Measurements from ENCODE around the gene SPATA3. TPM values are rescaled to one million over a fixed set of nuclear protein-coding genes. Genes with fewer than 3 reads are reported as not detected.

SPATA3 gene
- total RNA-seq, 1 donor from 2014 or later, result not detected

DNA sequence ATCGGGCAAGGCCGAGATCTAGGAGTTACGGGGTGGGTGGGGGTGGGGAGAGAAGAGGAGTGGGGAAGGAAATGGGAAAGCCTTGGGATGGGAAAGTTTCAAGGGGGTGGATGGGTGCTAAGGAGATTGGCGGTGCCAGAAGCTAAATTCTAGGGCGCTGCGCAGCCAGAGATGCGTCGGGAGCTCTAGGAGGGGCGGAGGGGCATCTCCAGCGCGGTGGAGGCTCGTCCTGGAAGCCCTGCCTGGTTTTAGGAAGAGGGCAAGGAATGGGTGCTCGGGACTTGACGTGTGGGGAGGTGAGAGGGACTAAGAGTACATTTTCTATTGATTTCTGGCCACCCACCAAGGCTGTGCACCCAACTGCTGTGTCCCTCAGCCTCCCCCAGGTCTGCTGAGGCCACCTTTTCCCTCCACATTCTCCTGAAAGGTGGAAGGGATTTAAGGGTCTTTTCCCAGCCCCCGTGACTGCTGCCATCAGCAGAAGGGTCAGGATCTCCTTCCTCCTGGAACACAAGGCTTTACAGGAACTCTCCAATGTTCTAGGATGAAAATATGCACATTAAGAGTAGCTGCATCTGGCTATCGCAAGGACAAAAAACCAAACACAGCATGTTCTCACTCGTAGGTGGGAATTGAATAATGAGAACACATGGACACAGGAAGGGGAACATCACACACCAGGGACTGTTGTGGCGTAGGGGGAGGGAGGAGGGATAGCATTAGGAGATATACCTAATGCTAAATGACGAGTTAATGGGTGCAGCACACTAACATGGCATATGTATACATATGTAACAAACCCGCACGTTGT is 42.8 kb downstream of the SPATA3 start:
- Histone ChIP-seq H3K27ac (no peak overlapping the region), H3K9me3 (no peaks in the 10 kb centered on the region), H3K4me3 (peak overlapping the region in 1 of 2 donors; percentile 31), H3K4me1 (no peaks in the 10 kb centered on the region), H3K36me3 (no peaks in the 10 kb centered on the region), H3K27me3 (no peaks in the 10 kb centered on the region)
- TF ChIP-seq, protein P1, sequence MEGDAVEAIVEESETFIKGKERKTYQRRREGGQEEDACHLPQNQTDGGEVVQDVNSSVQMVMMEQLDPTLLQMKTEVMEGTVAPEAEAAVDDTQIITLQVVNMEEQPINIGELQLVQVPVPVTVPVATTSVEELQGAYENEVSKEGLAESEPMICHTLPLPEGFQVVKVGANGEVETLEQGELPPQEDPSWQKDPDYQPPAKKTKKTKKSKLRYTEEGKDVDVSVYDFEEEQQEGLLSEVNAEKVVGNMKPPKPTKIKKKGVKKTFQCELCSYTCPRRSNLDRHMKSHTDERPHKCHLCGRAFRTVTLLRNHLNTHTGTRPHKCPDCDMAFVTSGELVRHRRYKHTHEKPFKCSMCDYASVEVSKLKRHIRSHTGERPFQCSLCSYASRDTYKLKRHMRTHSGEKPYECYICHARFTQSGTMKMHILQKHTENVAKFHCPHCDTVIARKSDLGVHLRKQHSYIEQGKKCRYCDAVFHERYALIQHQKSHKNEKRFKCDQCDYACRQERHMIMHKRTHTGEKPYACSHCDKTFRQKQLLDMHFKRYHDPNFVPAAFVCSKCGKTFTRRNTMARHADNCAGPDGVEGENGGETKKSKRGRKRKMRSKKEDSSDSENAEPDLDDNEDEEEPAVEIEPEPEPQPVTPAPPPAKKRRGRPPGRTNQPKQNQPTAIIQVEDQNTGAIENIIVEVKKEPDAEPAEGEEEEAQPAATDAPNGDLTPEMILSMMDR (IDR thresholded peaks at IDR 0.05), result no peak
- TF ChIP-seq POLR2AphosphoS5 (IDR thresholded peaks at IDR 0.05; ENCODE audit: insufficient read depth in 1 of 2, low read depth in 1 of 2), result no peak
- no peak for TF ChIP-seq POLR2A (IDR thresholded peaks at IDR 0.05)
- DNase-seq (ENCODE audit: extremely low spot score in 2 of 2), result no peak
- intact Hi-C loops (cut with DNase I), result no loop called here

DNA sequence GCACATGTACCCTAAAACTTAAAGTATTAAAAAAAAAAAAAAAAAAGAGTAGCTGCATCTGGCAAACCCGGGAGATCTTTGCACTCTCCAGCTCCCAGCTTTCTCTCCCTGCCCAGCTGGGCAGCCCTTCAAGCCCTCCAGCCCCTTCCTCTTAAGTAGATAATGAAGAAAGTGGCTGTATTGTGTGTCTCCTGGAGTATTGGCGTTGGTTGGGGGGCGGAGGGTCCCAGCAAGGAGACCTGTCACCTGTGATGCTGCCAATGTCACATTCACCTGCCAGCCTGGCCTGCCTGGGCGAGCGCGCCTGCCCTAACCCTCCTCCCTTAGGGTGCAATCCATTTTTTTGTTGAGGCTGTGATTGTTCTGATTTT is 43.4 kb downstream of the SPATA3 start:
- no peaks in the 10 kb centered on the region for H3K9me3 ChIP-seq
- H3K4me1 ChIP-seq, result no peaks in the 10 kb centered on the region
- no peak for DNase-seq (ENCODE audit: extremely low spot score in 2 of 2)
- no peaks in the 10 kb centered on the region for H3K27me3 ChIP-seq
- no peaks in the 10 kb centered on the region for H3K36me3 ChIP-seq
- TF ChIP-seq POLR2AphosphoS5 (IDR thresholded peaks at IDR 0.05; ENCODE audit: insufficient read depth in 1 of 2, low read depth in 1 of 2) (no peak), POLR2A (IDR thresholded peaks at IDR 0.05) (no peak)
- TF ChIP-seq, protein P1 (IDR thresholded peaks at IDR 0.05), result no peak
- intact Hi-C loops (cut with DNase I), result no loop called here
- no peak overlapping the region for H3K27ac ChIP-seq
- H3K4me3 ChIP-seq, result no peak overlapping the region

DNA sequence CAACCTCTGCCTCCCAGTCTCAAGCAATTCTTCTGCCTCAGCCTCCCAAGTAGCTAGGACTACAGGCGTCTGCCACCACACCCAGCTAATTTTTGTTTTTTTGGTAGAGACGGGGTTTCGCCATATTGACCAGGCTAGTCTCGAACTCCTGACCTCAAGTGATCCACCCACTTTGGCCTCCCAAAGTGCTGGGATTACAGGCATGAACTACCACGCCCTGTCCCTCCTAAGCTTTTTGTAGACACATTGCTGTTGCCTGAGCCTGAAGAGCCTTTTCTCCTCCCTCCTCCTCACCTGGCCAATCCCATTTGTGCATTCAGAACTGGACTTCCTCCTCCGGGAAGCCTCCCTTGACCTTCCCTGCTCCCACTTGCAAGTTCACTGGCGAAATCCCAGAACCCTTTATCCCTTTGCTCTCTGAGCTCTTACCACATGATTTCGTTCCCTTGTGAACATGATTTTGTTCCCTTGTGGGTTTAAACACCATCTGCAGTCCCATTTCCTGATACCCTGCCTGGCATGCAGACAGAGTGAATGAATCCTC is 44.0 kb downstream of the SPATA3 start:
- Histone ChIP-seq H3K4me3 (no peak overlapping the region), H3K36me3 (no peaks in the 10 kb centered on the region), H3K4me1 (no peaks in the 10 kb centered on the region), H3K27ac (no peak overlapping the region), H3K9me3 (no peaks in the 10 kb centered on the region), H3K27me3 (no peaks in the 10 kb centered on the region)
- TF ChIP-seq POLR2AphosphoS5 (IDR thresholded peaks at IDR 0.05; ENCODE audit: insufficient read depth in 1 of 2, low read depth in 1 of 2) (no peak), POLR2A (IDR thresholded peaks at IDR 0.05) (no peak)
- TF ChIP-seq, protein P1 (IDR thresholded peaks at IDR 0.05), result no peak
- DNase-seq (ENCODE audit: extremely low spot score in 2 of 2), result no peak
- intact Hi-C loops (cut with DNase I), result no loop called here

DNA sequence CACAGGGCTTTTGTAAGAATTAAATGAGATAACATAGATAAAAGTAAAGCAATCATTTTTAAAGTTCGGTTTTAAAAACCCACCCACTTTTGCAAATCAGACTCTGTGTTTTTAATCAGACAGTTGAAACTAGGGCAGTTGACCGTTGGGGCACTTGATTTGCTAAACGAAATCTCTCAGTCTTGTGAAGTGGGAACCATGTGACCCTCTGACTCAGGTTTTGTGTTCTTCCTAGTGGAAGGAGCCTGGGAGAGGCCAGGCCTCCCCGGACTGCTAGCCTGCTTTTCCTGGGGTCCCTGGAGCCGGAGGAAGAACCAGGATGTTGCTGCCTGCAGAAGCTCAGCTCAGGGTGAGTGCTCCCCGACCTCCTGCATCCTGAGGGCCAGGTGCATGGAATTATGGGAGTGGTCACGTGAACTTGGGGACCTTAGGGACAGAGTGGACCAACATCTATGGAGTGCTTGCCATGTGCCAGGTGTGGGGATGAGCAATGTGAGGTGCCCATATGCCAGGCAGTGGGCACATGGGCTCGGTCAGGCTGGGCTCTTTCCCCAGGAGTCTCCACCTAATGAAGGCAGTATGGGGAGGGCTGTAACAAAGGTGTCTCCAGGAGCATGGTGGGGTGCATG is 45.3 kb downstream of the SPATA3 start:
- H3K36me3 ChIP-seq, result no peaks in the 10 kb centered on the region
- no peaks in the 10 kb centered on the region for H3K9me3 ChIP-seq
- no peak overlapping the region for H3K27ac ChIP-seq
- H3K4me3 ChIP-seq, result no peak overlapping the region
- H3K27me3 ChIP-seq, result no peaks in the 10 kb centered on the region
- TF ChIP-seq, protein P1 (IDR thresholded peaks at IDR 0.05), result no peak
- no peak for TF ChIP-seq POLR2A (IDR thresholded peaks at IDR 0.05)
- no peak for TF ChIP-seq POLR2AphosphoS5 (IDR thresholded peaks at IDR 0.05; ENCODE audit: insufficient read depth in 1 of 2, low read depth in 1 of 2)
- H3K4me1 ChIP-seq, result no peaks in the 10 kb centered on the region
- intact Hi-C loops (cut with DNase I), result no loop called here
- no peak for DNase-seq (ENCODE audit: extremely low spot score in 2 of 2)

DNA sequence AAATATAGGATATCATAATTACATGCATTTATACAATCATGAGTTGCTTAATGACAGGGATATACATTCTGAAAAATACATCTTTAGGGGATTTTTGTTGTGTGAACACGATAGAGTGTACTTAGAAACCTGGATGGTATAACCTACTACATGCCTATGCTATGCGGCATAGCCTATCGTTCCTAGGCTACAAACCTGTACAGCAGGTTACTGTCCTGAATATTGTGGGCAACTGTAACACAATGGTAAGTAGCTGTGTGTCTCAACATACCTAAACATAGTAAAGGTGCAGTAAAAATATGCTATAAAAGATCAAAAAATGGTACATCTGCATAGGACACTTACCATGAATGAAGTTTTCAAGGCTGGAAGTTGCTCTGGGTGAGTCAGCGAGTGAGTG is 47.9 kb downstream of the SPATA3 start:
- H3K27me3 ChIP-seq, result no peaks in the 10 kb centered on the region
- H3K4me1 ChIP-seq, result no peaks in the 10 kb centered on the region
- intact Hi-C loops (cut with DNase I), result no loop called here
- H3K36me3 ChIP-seq, result no peaks in the 10 kb centered on the region
- H3K4me3 ChIP-seq, result no peak overlapping the region
- DNase-seq (ENCODE audit: extremely low spot score in 2 of 2), result no peak
- H3K27ac ChIP-seq, result no peak overlapping the region
- no peaks in the 10 kb centered on the region for H3K9me3 ChIP-seq
- TF ChIP-seq POLR2AphosphoS5 (IDR thresholded peaks at IDR 0.05; ENCODE audit: insufficient read depth in 1 of 2, low read depth in 1 of 2) (no peak), POLR2A (IDR thresholded peaks at IDR 0.05) (no peak)
- TF ChIP-seq, protein P1 (IDR thresholded peaks at IDR 0.05), result no peak
